GM12872 (cell line): ENCODE data around the gene USP9X.

Experiments
- TF ChIP-seq, protein P1 (sequence below): IDR thresholded peaks from 3 replicates; pipeline ENCODE4 v1.5.1; 2011; ENCODE audit warnings: low read depth, mild to moderate bottlenecking, low read length, moderate library complexity; ENCODE audit not compliant: insufficient read depth

USP9X gene

DNA sequence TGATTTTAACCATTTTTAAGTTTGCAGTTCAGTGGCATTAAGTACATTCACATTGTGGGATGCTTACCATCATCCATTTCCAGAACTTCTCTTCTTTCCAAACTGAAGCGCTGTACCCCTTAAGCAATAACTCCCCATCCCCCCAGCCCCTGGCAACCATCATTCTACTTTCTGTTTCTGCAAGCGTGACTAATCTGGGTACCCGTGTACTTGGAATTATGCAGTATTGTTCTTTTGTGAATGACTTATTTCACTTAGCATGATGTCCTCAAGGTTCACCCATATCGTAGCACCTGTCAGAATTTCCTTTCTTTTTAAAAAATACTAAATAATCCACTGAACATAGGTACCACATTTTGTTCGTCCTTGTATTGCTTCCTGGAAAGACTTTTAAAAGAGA is 32.9 kb downstream of the USP9X start:
- TF ChIP-seq, protein P1, sequence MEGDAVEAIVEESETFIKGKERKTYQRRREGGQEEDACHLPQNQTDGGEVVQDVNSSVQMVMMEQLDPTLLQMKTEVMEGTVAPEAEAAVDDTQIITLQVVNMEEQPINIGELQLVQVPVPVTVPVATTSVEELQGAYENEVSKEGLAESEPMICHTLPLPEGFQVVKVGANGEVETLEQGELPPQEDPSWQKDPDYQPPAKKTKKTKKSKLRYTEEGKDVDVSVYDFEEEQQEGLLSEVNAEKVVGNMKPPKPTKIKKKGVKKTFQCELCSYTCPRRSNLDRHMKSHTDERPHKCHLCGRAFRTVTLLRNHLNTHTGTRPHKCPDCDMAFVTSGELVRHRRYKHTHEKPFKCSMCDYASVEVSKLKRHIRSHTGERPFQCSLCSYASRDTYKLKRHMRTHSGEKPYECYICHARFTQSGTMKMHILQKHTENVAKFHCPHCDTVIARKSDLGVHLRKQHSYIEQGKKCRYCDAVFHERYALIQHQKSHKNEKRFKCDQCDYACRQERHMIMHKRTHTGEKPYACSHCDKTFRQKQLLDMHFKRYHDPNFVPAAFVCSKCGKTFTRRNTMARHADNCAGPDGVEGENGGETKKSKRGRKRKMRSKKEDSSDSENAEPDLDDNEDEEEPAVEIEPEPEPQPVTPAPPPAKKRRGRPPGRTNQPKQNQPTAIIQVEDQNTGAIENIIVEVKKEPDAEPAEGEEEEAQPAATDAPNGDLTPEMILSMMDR: no peak

DNA sequence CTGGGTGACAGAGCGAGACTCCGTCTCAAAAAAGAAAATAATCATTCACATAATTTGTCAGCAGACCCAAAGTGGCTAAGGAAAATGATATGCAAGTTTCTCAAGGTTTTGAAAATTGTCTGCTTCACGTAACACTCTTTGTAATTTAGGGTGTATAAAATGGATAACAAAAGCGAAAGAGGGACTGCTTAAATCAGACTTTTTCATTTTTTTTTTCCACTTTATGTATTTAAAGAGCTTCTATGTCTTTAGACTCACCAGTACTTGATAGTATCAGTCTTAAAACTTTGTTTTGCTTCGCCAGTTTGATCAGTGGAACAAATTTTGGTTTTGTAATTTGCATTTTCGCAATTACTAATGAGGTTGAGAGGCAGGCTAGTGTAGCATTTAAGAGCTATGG is 34.6 kb downstream of the USP9X start:
- TF ChIP-seq, protein P1: no peak

DNA sequence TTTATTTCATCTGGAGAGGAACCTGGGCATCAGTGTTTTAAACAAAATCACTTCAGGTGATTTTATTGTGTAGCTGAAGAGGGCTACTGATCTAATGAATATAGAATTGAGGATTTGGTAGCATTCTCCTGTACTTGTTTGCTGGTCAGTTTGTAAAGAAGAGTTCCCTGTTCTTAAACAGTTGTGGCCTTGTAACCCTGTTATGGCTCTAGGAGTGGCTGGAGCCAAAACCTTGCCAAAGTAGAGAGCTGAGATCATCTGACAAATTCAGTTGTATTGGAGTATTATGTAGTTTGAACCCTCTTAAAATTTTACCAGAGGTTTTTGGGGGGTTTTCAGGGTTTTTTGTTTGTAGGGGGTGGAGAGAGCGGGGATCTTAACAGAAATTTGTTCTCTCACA is 36.5 kb downstream of the USP9X start:
- TF ChIP-seq, protein P1: no peak

DNA sequence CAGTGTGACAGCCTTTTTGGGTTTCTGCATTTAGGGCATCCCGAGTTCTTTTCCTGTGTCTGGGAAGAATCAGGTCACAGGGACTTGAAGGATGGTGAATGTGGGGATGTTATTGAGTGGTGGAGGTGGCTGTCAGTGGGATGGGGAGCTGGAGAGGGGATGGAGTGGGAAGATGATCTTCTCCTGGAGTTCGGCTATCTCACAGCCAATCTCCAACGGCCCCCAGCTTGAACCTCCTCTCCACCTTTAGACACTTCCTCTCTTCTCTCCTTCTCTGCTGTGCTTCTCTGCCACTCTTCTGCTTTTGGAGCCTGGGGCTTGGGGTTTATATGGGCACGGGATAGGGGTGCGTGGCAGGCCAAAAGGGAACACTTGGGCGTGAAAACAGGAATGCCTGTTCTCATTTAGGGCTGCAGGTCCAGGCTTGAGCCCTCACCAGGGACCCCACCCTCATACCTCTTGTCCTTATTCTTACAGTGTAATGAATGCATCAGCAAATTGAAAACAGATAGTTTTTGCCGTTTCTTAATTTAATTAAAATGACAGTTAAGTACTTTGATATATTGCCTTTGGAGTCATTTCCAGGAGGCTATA is 37.5 kb downstream of the USP9X start:
- TF ChIP-seq, protein P1: no peak

DNA sequence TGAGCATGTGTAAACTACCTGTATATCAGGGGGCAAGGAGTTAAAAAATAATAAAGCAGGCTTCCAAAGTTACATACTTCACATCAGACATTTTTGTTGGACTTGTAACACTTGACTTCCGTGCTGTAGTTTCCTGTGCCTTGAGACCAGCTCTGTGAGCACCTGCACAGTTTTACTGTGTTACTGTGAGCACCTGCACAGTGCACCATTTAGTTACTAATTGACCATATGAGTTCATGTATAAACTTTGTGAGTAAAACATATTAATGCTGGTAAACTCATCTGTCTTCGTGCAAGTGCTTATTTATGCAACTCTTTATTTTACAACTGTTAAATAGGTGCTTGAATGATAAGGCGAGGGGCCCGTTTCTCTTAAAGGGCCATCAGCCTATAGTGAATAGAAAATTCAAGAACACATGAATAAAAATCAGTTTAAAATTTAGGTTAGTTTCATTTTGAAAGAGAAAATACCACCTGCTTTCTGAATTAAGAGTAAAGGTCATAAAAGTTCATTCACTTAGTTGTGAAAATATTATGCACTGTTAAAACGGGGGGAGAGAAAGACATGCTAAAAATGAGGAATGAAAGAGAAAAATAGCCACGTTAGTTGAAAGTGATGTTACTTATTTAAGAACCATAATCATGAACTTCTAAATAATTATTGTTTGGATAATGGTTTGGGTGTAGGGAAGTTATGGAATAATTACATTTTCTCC is 42.4 kb downstream of the USP9X start:
- TF ChIP-seq, protein P1: no peak

DNA sequence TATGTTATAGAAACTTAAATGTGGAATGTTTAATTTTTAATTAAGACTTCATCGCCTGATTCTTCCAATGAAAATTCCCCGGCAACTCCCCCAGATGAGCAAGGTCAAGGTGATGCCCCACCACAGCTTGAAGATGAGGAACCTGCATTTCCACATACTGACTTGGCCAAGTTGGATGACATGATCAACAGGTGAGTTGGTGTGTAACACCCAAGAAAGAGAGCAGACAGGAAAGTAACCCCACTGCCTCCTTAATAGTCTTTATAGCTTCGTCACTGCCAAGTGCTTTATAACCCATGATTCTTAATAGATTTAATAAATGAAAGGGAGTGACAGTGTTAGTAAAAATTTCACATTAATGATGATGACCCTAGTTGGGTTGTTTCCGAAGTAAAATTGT is 43.7 kb downstream of the USP9X start:
- TF ChIP-seq, protein P1: no peak

DNA sequence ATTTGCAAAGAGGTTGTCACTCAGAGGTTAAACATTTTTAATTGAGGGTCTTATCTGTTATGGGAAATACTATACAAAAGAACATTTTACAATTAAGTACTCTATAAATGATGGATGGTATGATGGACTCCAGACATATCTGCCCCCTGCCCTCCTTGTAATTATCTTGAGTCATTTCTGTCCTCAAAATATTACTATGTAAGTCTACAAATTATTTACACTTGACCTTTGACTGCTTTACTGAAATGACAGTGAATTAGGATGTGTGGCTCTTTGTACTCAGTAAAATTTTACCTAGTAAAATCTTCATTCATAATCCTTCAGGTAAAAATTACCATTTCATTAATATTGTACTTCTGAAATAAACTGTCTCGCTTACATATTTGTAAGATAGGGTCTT is 46.5 kb downstream of the USP9X start:
- TF ChIP-seq, protein P1: no peak
